Stimulated activated CD8-positive, alpha-beta memory T cell treated with anti-CD3 and anti-CD28 coated beads, Interleukin-12 subunit alpha, Interleukin-12 subunit beta, amount 100 ng/mL, for 1 hour (primary cell): ENCODE measurements around the gene HK2.
"Not testable (repeated sequence)": the region's sequence is repeated elsewhere in the genome, so short reads cannot be mapped to it uniquely, and the experiment has no call there.

Experiments used
- DNase-seq: peaks from one replicate; pipeline ENCODE4 v3.0.0-alpha.2; 2020; ENCODE audit warnings: low read depth

The HK2 gene

DNA sequence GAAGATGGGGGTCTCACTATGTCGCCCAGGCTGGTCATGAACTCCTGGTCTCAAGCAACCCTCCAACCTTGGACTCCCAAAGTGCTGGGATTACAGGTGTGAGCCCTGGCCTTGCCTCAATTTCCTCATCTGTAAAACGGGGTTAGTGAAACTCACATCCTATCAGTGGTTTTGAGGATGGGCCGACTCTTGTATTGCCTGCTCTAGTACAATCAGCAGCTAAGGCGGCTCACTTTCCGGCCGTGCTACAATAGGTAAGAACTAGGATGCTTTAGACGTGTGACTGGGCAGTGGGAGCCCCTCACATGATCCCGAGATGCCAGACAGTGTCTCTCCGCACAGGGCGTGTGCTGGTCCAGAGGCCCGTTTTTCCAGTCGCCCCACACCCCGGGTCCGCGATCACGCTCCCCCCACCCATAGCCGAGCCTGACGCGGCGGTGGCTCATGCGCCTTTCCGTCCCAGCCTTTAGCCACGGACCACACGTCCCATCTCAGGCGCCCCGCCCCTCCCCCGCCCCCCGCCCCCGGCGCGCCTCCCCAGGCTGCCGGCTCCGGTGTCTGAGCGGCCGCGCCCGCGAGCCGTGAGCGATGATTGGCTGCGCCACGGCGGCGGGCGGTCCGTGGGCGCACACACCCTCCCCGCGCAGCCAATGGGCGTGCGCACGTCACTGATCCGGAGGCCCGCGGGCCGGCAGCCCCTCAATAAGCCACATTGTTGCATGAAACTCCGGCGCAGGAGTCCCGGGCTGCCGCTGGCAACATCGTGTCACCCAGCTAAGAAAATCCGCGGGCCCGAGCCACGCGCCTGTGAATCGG, at the start of gene HK2:
Gene HK2 (plus strand): TSS at position 710 of the 816 bp plus-strand sequence. CDS start 454 bp downstream, outside the sequence.
- peak; percentile 58 for DNase-seq

DNA sequence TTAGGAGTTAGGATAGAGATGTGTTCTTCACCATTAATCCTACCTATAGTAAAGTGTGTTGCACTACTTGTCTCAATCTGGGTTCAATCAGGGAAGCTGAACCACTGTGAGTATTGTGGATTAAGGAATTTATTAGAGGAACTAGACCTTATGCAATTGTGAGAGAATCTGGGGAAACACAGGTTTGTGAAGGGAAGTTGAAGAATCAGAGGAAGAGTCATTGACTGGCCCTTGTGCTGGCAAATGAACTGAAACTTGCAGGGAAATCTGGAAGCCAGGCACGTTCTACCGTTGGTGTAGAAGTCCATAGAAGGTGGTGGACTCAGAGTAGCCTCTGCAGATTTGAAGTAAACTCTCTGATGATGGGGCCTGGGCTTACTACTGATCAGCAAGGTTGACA, 44.7 kb upstream of the HK2 start:
- no peak for DNase-seq

GRCh38 chr2:74792282-74792681, 41.6 kb upstream of the HK2 start:
- no peak for DNase-seq

GRCh38 chr2:74794878-74795277, 39.0 kb upstream of the HK2 start:
- DNase-seq = not testable (repeated sequence)

GRCh38 chr2:74806355-74806839, 27.5 kb upstream of the HK2 start:
- DNase-seq = no peak

DNA sequence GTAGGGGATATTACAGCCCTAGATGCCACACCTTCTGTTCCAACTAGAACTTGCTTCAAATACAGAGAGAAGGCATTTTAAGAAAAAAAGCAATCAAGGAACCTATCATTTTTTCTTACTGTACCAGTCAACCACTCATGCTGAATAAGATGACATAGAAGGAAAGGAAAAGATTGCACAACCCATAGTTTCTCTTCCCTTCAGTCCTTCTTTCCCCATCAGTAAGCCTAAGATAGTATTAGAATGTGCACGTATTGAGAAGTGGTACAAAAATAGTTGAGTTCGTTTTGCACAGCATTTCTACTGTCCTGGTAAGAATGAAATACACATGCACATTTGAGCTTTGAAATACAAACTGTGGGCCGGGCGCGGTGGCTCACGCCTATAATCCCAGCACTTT, 27.0 kb upstream of the HK2 start:
- no peak for DNase-seq

GRCh38 chr2:74812787-74813590, 20.9 kb upstream of the HK2 start:
- no peak for DNase-seq

DNA sequence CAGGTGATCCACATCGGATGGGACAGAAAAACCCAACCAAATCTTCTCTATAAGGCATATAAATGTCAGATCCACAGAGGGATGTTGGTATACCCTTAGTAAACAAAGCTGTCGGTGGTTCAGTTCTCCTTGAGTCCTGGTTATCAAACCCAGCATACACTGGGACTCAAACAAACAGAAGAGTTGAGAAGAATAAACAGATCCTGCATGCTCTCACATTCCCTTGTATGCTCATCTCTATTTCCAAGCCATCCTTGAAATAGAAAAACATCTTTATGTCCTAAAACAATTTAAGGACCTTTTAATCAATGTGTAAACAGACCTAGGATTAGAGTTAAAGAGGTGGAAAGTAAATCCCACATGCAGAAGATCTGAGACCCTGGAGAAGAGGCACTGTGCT, 19.8 kb upstream of the HK2 start:
- no peak for DNase-seq

GRCh38 chr2:74815941-74816340, 18.0 kb upstream of the HK2 start:
- DNase-seq = no peak

GRCh38 chr2:74816540-74817303, 17.2 kb upstream of the HK2 start:
- no peak for DNase-seq

- DNase-seq = no peak
Measured at GRCh38 chr2:74817304-74817675, 16.6 kb upstream of the HK2 start.

- no peak for DNase-seq
Measured at GRCh38 chr2:74819702-74820101, 14.2 kb upstream of the HK2 start.

- DNase-seq = no peak
Measured at GRCh38 chr2:74821177-74822126, 12.5 kb upstream of the HK2 start.

DNA sequence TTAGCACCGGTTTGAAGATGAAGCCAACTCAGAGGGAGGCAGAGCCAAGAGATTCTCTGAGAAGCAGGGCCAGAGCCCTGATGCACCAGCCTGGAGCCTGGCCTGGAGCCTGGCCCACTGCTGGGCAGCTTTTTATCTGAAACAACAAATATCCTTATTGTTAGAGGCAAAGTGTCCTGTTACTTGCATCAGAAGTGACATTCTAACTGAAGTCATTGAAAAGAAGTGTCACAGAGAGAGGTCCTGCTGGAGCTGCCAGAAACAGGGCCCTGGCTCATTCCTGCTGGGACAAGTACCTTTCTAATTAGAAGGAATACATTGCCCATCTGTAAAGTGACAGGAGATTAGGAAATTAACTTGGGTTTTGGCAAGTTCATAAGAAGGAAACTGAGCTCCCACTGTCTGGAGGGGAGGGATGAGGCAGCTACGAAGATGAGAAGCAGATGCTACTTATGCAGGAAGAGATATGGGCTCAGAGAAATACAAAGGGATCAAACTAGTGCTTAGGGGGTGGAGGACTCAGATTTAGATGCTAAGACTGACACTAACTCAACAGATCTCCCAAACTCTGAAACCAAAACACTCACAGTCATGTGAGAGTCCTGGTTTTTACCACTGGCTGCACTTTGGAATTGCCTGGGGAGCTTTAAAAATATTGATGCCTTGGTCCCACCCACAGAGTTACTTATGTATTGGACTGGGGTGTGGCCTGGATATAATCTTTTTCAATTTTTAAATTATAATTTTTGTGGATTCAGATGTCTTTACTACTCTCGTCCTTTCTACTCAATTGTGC, 11.0 kb upstream of the HK2 start:
- no peak for DNase-seq

- DNase-seq = no peak
Measured at GRCh38 chr2:74824679-74825078, 9.2 kb upstream of the HK2 start.

GRCh38 chr2:74828543-74828942, 5.4 kb upstream of the HK2 start:
- DNase-seq = no peak

DNA sequence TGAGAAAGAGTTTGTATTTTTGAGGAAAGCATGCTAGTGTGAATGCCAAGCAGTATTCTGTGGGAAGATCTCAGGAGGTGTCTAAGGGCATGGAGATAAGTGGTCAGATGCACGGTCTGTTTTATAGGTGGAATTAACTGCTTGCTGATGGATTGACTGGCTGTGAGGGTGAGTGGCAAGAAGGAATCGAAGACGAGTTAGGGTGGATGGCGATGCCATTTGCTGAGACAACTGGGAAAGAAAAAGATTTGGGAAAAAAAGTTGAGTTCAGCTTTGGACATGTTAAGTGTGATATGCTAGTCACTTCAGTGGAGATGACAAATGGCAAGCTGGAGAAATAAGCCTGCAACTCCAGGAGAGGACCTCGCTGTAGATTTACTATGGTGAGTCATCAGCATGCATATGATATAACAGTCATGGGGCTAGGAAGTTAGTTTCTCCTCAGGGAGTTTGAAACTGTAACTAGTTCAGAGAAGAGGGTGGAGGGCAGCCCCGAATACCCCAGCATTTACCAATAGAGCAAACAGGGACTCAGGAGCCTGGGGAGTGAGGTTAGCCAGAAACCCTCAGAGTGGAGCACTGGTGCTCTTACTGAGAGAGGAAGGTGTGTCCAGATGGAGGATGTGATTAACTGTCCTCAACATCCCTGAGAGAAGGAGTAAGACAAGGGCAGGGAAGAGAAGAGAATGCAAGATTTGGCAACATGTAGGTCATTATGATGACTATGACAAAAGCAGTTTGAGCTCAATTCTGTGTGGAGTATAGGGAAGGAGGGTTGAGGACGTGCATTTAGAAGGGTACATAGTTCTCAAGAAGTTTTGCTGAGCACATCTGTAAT, 2.0 kb upstream of the HK2 start:
- no peak for DNase-seq

DNA sequence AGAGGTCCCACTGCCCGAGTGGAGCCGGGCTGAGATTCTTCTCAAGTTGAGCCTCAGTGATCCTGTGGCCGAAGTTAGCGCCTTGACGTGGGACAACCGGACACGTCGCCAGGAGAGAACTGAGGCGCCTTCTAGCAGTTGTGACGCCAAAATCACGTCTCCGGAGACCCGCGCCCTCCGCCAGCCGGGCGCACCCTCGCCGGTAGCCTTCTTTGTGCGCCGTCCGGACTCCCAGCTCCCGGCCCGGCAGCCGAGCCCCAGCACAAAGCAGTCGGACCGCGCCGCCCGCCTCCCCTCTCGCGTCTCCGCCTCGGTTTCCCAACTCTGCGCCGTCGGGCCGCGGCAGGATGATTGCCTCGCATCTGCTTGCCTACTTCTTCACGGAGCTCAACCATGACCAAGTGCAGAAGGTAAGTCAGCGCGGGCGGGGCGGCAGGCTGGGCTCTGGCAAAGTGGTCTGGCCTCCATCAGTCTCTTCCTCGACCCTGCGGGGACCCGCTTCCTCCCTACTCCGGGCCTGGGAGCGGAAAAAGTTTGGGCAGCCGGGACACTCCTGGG, 386 bp downstream of the HK2 start:
- DNase-seq = not testable (repeated sequence)
